GM23338 (cell line): ENCODE measurements around the gene CFAP157. TPM values are rescaled to one million over a fixed set of nuclear protein-coding genes. Genes with fewer than 3 reads are reported as not detected.

Experiments
- ATAC-seq: fragments of 200-7000 bp; cut with Tn5 transposase; 3 replicates; pipeline ENCODE4 v1.9.1; 2020
- DNase-seq: peaks from one replicate; pipeline ENCODE4 v3.0.0-alpha.2; 2015; ENCODE audit warnings: low spot score
- H2AFZ ChIP-seq: fragments of 200-600 bp; sonication (generic); 2 replicates; pipeline ENCODE4 v1.8.0; 2016; ENCODE audit warnings: antibody characterized with exemption, mild to moderate bottlenecking, moderate library complexity
- H3F3A ChIP-seq: fragments of 200-600 bp; sonication (generic); replicated peaks from 2 replicates; pipeline ENCODE4 v1.8.0; 2017; ENCODE audit warnings: antibody characterized with exemption, mixed run types, low read depth
- H3K27ac ChIP-seq: fragments of 200-600 bp; sonication (generic); 2 replicates; pipeline ENCODE4 v1.6.1; 2016; ENCODE audit warnings: low read depth
- H3K27me3 ChIP-seq: fragments of 200-600 bp; sonication (generic); 2 replicates; pipeline ENCODE4 v1.8.0; 2016; ENCODE audit warnings: mild to moderate bottlenecking, mixed run types, moderate library complexity; ENCODE audit not compliant: insufficient read depth
- H3K36me3 ChIP-seq: fragments of 200-600 bp; sonication (generic); 2 replicates; pipeline ENCODE4 v1.8.0; 2016; ENCODE audit warnings: mild to moderate bottlenecking; ENCODE audit not compliant: insufficient read depth
- H3K4me1 ChIP-seq: fragments of 200-600 bp; sonication (generic); 2 replicates; pipeline ENCODE4 v1.8.0; 2016; ENCODE audit warnings: mild to moderate bottlenecking, moderate library complexity; ENCODE audit not compliant: insufficient read depth
- H3K4me2 ChIP-seq: fragments of 200-600 bp; sonication (generic); 2 replicates; pipeline ENCODE4 v1.7.1; 2017; ENCODE audit warnings: mixed run types
- H3K4me3 ChIP-seq: fragments of 200-600 bp; sonication (generic); 2 replicates; pipeline ENCODE4 v1.6.1; 2016; ENCODE audit warnings: mixed run types
- H3K79me2 ChIP-seq: fragments of 200-600 bp; sonication (generic); replicated peaks from 2 replicates; pipeline ENCODE4 v1.8.0; 2017; ENCODE audit warnings: mild to moderate bottlenecking; ENCODE audit not compliant: insufficient read depth
- H3K9me2 ChIP-seq: fragments of 200-600 bp; sonication (generic); 2 replicates; pipeline ENCODE4 v1.8.0; 2017; ENCODE audit not compliant: insufficient read depth
- H4K20me1 ChIP-seq: fragments of 200-600 bp; sonication (generic); replicated peaks from 2 replicates; pipeline ENCODE4 v1.8.0; 2017; ENCODE audit warnings: mild to moderate bottlenecking; ENCODE audit not compliant: insufficient read depth
- H3K27ac Mint-ChIP-seq: 2 replicates; pipeline ENCODE4 v1.8.0; 2020; ENCODE audit warnings: inconsistent platforms, mild to moderate bottlenecking, moderate library complexity, mixed read lengths
- H3K27me3 Mint-ChIP-seq: 3 replicates; pipeline ENCODE4 v1.8.0; 2022; ENCODE audit warnings: low read depth, mild to moderate bottlenecking, moderate library complexity, mixed read lengths, inconsistent platforms; ENCODE audit not compliant: insufficient read depth, poor library complexity
- H3K36me3 Mint-ChIP-seq: 3 replicates; pipeline ENCODE4 v1.8.0; 2021; ENCODE audit warnings: low read depth, mild to moderate bottlenecking, inconsistent platforms, moderate library complexity, mixed read lengths
- H3K4me1 Mint-ChIP-seq: 3 replicates; pipeline ENCODE4 v1.8.0; 2020; ENCODE audit warnings: mild to moderate bottlenecking, inconsistent platforms, mixed read lengths
- H3K4me3 Mint-ChIP-seq: 3 replicates; pipeline ENCODE4 v1.8.0; 2021; ENCODE audit warnings: moderate library complexity, mild to moderate bottlenecking, inconsistent platforms, mixed read lengths
- H3K9me3 Mint-ChIP-seq: 3 replicates; pipeline ENCODE4 v1.8.0; 2020; ENCODE audit warnings: moderate library complexity, mild to moderate bottlenecking, inconsistent platforms, mixed read lengths
- CREB1 ChIP-seq: fragments of 250-450 bp; sonication (Bioruptor Pico); IDR thresholded peaks from 2 replicates; pipeline ENCODE4 v1.5.0; 2020; ENCODE audit warnings: low read depth, mild to moderate bottlenecking, moderate library complexity
- CTCF ChIP-seq, 2 experiments: fragments of 200-600 bp in 1 of 2; sonication (generic) in 1 of 2; conservative IDR thresholded peaks; 2 replicates each; pipeline versions ENCODE4 v1.5.1 to v1.6.1; 2016 to 2017; ENCODE audit warnings: antibody characterized with exemption in 2 of 2, low read depth in 2 of 2, mild to moderate bottlenecking in 2 of 2, moderate library complexity in 1 of 2
- EZH2 ChIP-seq: fragments of 200-600 bp; sonication (generic); IDR thresholded peaks from one replicate; pipeline ENCODE4 v1.8.0; 2017; ENCODE audit warnings: antibody characterized with exemption, mild to moderate bottlenecking, low read depth; ENCODE audit not compliant: unreplicated experiment
- JUNB ChIP-seq: IDR thresholded peaks from one replicate; pipeline ENCODE4 v1.6.1; 2016; ENCODE audit warnings: antibody characterized with exemption; ENCODE audit not compliant: unreplicated experiment
- NANOG ChIP-seq: IDR thresholded peaks from 2 replicates; pipeline ENCODE4 v1.6.1; 2016; ENCODE audit warnings: antibody characterized with exemption, borderline replicate concordance
- POLR2AphosphoS5 ChIP-seq: IDR thresholded peaks from 2 replicates; pipeline ENCODE4 v1.6.1; 2016; ENCODE audit warnings: antibody characterized with exemption, low read depth
- ZNF114 ChIP-seq: fragments of 250-450 bp; sonication (Bioruptor Pico); IDR thresholded peaks from 2 replicates; pipeline ENCODE4 v1.5.0; 2020; ENCODE audit warnings: mild to moderate bottlenecking, moderate library complexity
- ZNF331 ChIP-seq: fragments of 250-450 bp; sonication (Bioruptor Pico); IDR thresholded peaks from 2 replicates; pipeline ENCODE4 v1.5.0; 2020; ENCODE audit warnings: low read depth, mild to moderate bottlenecking, moderate library complexity
- polyA plus RNA-seq: library from polyadenylated mRNA; unstranded; fragments of >200 nt; fragmentation: Nextera tagmentation; extraction: Ambion mirVana; gene quantifications from 2 replicates; pipeline ENCODE4 v1.2.1, GENCODE V29; 2016
- total RNA-seq: library from RNA; depleted of rRNA; stranded (reverse); fragments of >200 nt; shearing (Covaris generic); gene quantifications from 2 replicates; pipeline ENCODE4 v1.2.3, GENCODE V29; 2014

Gene CFAP157
- total and polyA plus RNA-seq, 2 experiments from 2014 or later: 0.17 to 0.55 TPM

- Histone ChIP-seq H3K9me2 (no peaks in the 10 kb centered on the region), H3K27ac (no peak overlapping the region), H2AFZ (no peak overlapping the region), H3K4me1 (no peaks in the 10 kb centered on the region), H4K20me1 (no peaks in the 10 kb centered on the region), H3K36me3 (peaks cover 5% of the 10 kb centered on the region; the same call in 1 of the 2 replicates), H3K4me3 (no peak overlapping the region), H3K4me2 (no peak overlapping the region), H3K27me3 (no peaks in the 10 kb centered on the region), H3F3A (no peaks in the 10 kb centered on the region), H3K79me2 (no peaks in the 10 kb centered on the region)
- Mint-ChIP-seq H3K27ac (no peak overlapping the region), H3K4me1 (no peaks in the 10 kb centered on the region), H3K4me3 (no peak overlapping the region), H3K27me3 (peaks cover 2% of the 10 kb centered on the region), H3K9me3 (no peaks in the 10 kb centered on the region), H3K36me3 (peaks cover 24% of the 10 kb centered on the region)
- ATAC-seq: no peak
- TF ChIP-seq NANOG (no peak), CTCF (conservative IDR thresholded peaks at IDR 0.05; ENCODE audit: low read depth in 2 of 2) (no peak)
- DNase-seq: no peak
Measured at GRCh38 chr9:127680846-127681245, 25.9 kb upstream of the CFAP157 start.

- Mint-ChIP-seq H3K27ac (no peak overlapping the region), H3K4me1 (no peaks in the 10 kb centered on the region), H3K9me3 (no peaks in the 10 kb centered on the region), H3K36me3 (peaks cover 24% of the 10 kb centered on the region), H3K27me3 (peaks cover 2% of the 10 kb centered on the region), H3K4me3 (no peak overlapping the region)
- H3K4me3 ChIP-seq: no peak overlapping the region
- H3K27ac ChIP-seq: no peak overlapping the region
- no peaks in the 10 kb centered on the region for H3K27me3 ChIP-seq
- no peaks in the 10 kb centered on the region for H3K79me2 ChIP-seq
- no peak overlapping the region for H3K4me2 ChIP-seq
- no peak for DNase-seq
- no peaks in the 10 kb centered on the region for H4K20me1 ChIP-seq
- no peak for ATAC-seq
- H3K4me1 ChIP-seq: no peaks in the 10 kb centered on the region
- H2AFZ ChIP-seq: no peak overlapping the region
- no peaks in the 10 kb centered on the region for H3K9me2 ChIP-seq
- H3K36me3 ChIP-seq: peaks cover 5% of the 10 kb centered on the region; the same call in 1 of the 2 replicates
- no peaks in the 10 kb centered on the region for H3F3A ChIP-seq
- no peak for TF ChIP-seq POLR2AphosphoS5
- no peak for TF ChIP-seq CREB1 (CRISPR knock-in tag)
- no peak for TF ChIP-seq ZNF114
- TF ChIP-seq JUNB: no peak
- no peak for TF ChIP-seq NANOG
- TF ChIP-seq ZNF331: no peak
Measured at GRCh38 chr9:127682351-127683136, 24.2 kb upstream of the CFAP157 start.

- no peaks in the 10 kb centered on the region for H3K4me1 Mint-ChIP-seq
- peaks cover 29% of the 10 kb centered on the region for H3K36me3 Mint-ChIP-seq
- H3K4me1 ChIP-seq: no peaks in the 10 kb centered on the region
- H3K4me3 Mint-ChIP-seq: no peak overlapping the region
- peaks cover 2% of the 10 kb centered on the region for H3K27me3 Mint-ChIP-seq
- ATAC-seq: no peak
- peaks cover 3% of the 10 kb centered on the region; the same call in 1 of the 2 replicates for H3K9me2 ChIP-seq
- no peaks in the 10 kb centered on the region for H3F3A ChIP-seq
- H4K20me1 ChIP-seq: no peaks in the 10 kb centered on the region
- no peak overlapping the region for H3K27ac Mint-ChIP-seq
- no peak overlapping the region for H3K4me3 ChIP-seq
- TF ChIP-seq ZNF331 (no peak), ZNF114 (no peak), JUNB (no peak), EZH2 (no peak), CTCF (conservative IDR thresholded peaks at IDR 0.05; ENCODE audit: low read depth in 2 of 2) (no peak), CREB1 (CRISPR knock-in tag) (no peak)
- H3K36me3 ChIP-seq: peaks cover 5% of the 10 kb centered on the region; the same call in 1 of the 2 replicates
- H3K9me3 Mint-ChIP-seq: no peaks in the 10 kb centered on the region
- no peaks in the 10 kb centered on the region for H3K79me2 ChIP-seq
- no peak overlapping the region for H3K27ac ChIP-seq
- H3K4me2 ChIP-seq: no peak overlapping the region
- no peak for DNase-seq
- H2AFZ ChIP-seq: no peak overlapping the region
- H3K27me3 ChIP-seq: no peaks in the 10 kb centered on the region
Measured at GRCh38 chr9:127683723-127684122, 23.1 kb upstream of the CFAP157 start.
